ENCODE data around the gene KANTR. TPM values are rescaled to one million over a fixed set of nuclear protein-coding genes. Genes with fewer than 3 reads are reported as not detected.

KANTR gene
- total RNA-seq, 1 donor from 2014 or later = 6.8 TPM

GRCh38 chrX:53072418-53073114 is 21.4 kb upstream of the KANTR start:
- Mint-ChIP-seq H3K27ac (ENCODE audit: unreplicated experiment) (no peak overlapping the region), H3K27me3 (ENCODE audit: low read depth, unreplicated experiment) (no peaks in the 10 kb centered on the region), H3K9me3 (ENCODE audit: unreplicated experiment) (no peaks in the 10 kb centered on the region), H3K4me1 (ENCODE audit: low read depth, unreplicated experiment) (peaks cover 15% of the 10 kb centered on the region), H3K4me3 (ENCODE audit: unreplicated experiment) (peak overlapping the region; percentile 31), H3K36me3 (ENCODE audit: low read depth, unreplicated experiment) (peaks cover 2% of the 10 kb centered on the region)
- FAIRE-seq = no peak
- Histone ChIP-seq H2AFZ (ENCODE audit: low read depth, low read length) (no peak overlapping the region), H3K4me3 (ENCODE audit: insufficient read depth, low read depth, low read length) (no peak overlapping the region), H3K4me1 (ENCODE audit: insufficient read depth, low read length) (no peaks in the 10 kb centered on the region), H4K20me1 (ENCODE audit: insufficient read depth, low read length) (peaks cover 22% of the 10 kb centered on the region), H3K4me2 (ENCODE audit: low read length) (peak overlapping the region; percentile 90), H3K36me3 (ENCODE audit: insufficient read depth, low read length) (no peaks in the 10 kb centered on the region), H3K9ac (ENCODE audit: low read length) (peak overlapping the region; percentile 43), H3K9me3 (ENCODE audit: insufficient read depth, low read depth, low read length) (no peaks in the 10 kb centered on the region), H3K27me3 (ENCODE audit: insufficient read depth, low read length) (no peaks in the 10 kb centered on the region), H3K79me2 (ENCODE audit: insufficient read depth, low read length) (peaks cover 4% of the 10 kb centered on the region), H3K27ac (ENCODE audit: low read depth, low read length) (no peak overlapping the region)
- TF ChIP-seq EZH2 (IDR thresholded peaks at IDR 0.05; ENCODE audit: insufficient read depth, low read length) (no peak), CTCF (IDR thresholded peaks at IDR 0.05; ENCODE audit: insufficient read depth, low read depth, low read length) (no peak)
- DNase-seq (ENCODE audit: low read depth) = no peak

GRCh38 chrX:53073115-53073586 is 20.8 kb upstream of the KANTR start:
- H3K79me2 ChIP-seq (ENCODE audit: insufficient read depth, low read length) = peaks cover 4% of the 10 kb centered on the region
- Mint-ChIP-seq H3K36me3 (ENCODE audit: low read depth, unreplicated experiment) (peaks cover 2% of the 10 kb centered on the region), H3K27me3 (ENCODE audit: low read depth, unreplicated experiment) (no peaks in the 10 kb centered on the region), H3K9me3 (ENCODE audit: unreplicated experiment) (no peaks in the 10 kb centered on the region), H3K4me3 (ENCODE audit: unreplicated experiment) (no peak overlapping the region), H3K4me1 (ENCODE audit: low read depth, unreplicated experiment) (peaks cover 15% of the 10 kb centered on the region), H3K27ac (ENCODE audit: unreplicated experiment) (no peak overlapping the region)
- no peaks in the 10 kb centered on the region for H3K9me3 ChIP-seq (ENCODE audit: insufficient read depth, low read depth, low read length)
- no peak overlapping the region for H3K4me2 ChIP-seq (ENCODE audit: low read length)
- DNase-seq (ENCODE audit: low read depth) (no peak), FAIRE-seq (peak; percentile 20)
- H3K9ac ChIP-seq (ENCODE audit: low read length) = no peak overlapping the region
- TF ChIP-seq CTCF (IDR thresholded peaks at IDR 0.05; ENCODE audit: insufficient read depth, low read depth, low read length) (no peak), EZH2 (IDR thresholded peaks at IDR 0.05; ENCODE audit: insufficient read depth, low read length) (no peak)
- H3K36me3 ChIP-seq (ENCODE audit: insufficient read depth, low read length) = no peaks in the 10 kb centered on the region
- no peaks in the 10 kb centered on the region for H3K27me3 ChIP-seq (ENCODE audit: insufficient read depth, low read length)
- no peak overlapping the region for H3K27ac ChIP-seq (ENCODE audit: low read depth, low read length)
- no peak overlapping the region for H3K4me3 ChIP-seq (ENCODE audit: insufficient read depth, low read depth, low read length)
- no peaks in the 10 kb centered on the region for H3K4me1 ChIP-seq (ENCODE audit: insufficient read depth, low read length)
- H4K20me1 ChIP-seq (ENCODE audit: insufficient read depth, low read length) = peaks cover 22% of the 10 kb centered on the region
- no peak overlapping the region for H2AFZ ChIP-seq (ENCODE audit: low read depth, low read length)

- Mint-ChIP-seq H3K27me3 (ENCODE audit: low read depth, unreplicated experiment) (no peaks in the 10 kb centered on the region), H3K4me1 (ENCODE audit: low read depth, unreplicated experiment) (peaks cover 17% of the 10 kb centered on the region), H3K4me3 (ENCODE audit: unreplicated experiment) (no peak overlapping the region), H3K9me3 (ENCODE audit: unreplicated experiment) (no peaks in the 10 kb centered on the region), H3K27ac (ENCODE audit: unreplicated experiment) (no peak overlapping the region), H3K36me3 (ENCODE audit: low read depth, unreplicated experiment) (peaks cover 2% of the 10 kb centered on the region)
- Histone ChIP-seq H3K4me3 (ENCODE audit: insufficient read depth, low read depth, low read length) (no peak overlapping the region), H3K79me2 (ENCODE audit: insufficient read depth, low read length) (no peaks in the 10 kb centered on the region), H3K27ac (ENCODE audit: low read depth, low read length) (no peak overlapping the region), H2AFZ (ENCODE audit: low read depth, low read length) (no peak overlapping the region), H3K9me3 (ENCODE audit: insufficient read depth, low read depth, low read length) (no peaks in the 10 kb centered on the region), H4K20me1 (ENCODE audit: insufficient read depth, low read length) (peaks cover 13% of the 10 kb centered on the region), H3K36me3 (ENCODE audit: insufficient read depth, low read length) (no peaks in the 10 kb centered on the region), H3K27me3 (ENCODE audit: insufficient read depth, low read length) (no peaks in the 10 kb centered on the region), H3K9ac (ENCODE audit: low read length) (no peak overlapping the region), H3K4me1 (ENCODE audit: insufficient read depth, low read length) (no peaks in the 10 kb centered on the region), H3K4me2 (ENCODE audit: low read length) (no peak overlapping the region)
- TF ChIP-seq EZH2 (IDR thresholded peaks at IDR 0.05; ENCODE audit: insufficient read depth, low read length) (no peak), CTCF (IDR thresholded peaks at IDR 0.05; ENCODE audit: insufficient read depth, low read depth, low read length) (no peak)
- DNase-seq (ENCODE audit: low read depth) = no peak
- no peak for FAIRE-seq
Measured at GRCh38 chrX:53075011-53075410, 18.9 kb upstream of the KANTR start.
